ENCODE data around the gene GNE. TPM values are rescaled to one million over a fixed set of nuclear protein-coding genes. Genes with fewer than 3 reads are reported as not detected.

GNE gene
- total and polyA plus RNA-seq, 2 experiments from 2014 or later, result 2.2 to 15.7 TPM

GRCh38 chr9:36268007-36268427 lies 9.8 kb upstream of the GNE start:
- ATAC-seq, result no peak
- H3K4me1 Mint-ChIP-seq, result no peaks in the 10 kb centered on the region
- H3K4me3 Mint-ChIP-seq, result no peak overlapping the region
- TF ChIP-seq NANOG (IDR thresholded peaks at IDR 0.05; ENCODE audit: borderline replicate concordance) (no peak), EZH2 (IDR thresholded peaks at IDR 0.05; ENCODE audit: low read depth, unreplicated experiment) (no peak), EZH2phosphoT487 (IDR thresholded peaks at IDR 0.05; ENCODE audit: unreplicated experiment) (no peak), ZNF462 (CRISPR knock-in tag; IDR thresholded peaks at IDR 0.05) (no peak), STAT1 (IDR thresholded peaks at IDR 0.05; ENCODE audit: unreplicated experiment) (no peak), JUNB (IDR thresholded peaks at IDR 0.05; ENCODE audit: unreplicated experiment) (no peak), POLR2AphosphoS5 (IDR thresholded peaks at IDR 0.05; ENCODE audit: low read depth) (no peak), CTCF (conservative IDR thresholded peaks at IDR 0.05; ENCODE audit: low read depth in 2 of 2) (no peak), CREB1 (CRISPR knock-in tag; IDR thresholded peaks at IDR 0.05; ENCODE audit: low read depth) (no peak), ZNF331 (CRISPR knock-in tag; IDR thresholded peaks at IDR 0.05; ENCODE audit: low read depth) (no peak), ZNF114 (CRISPR knock-in tag; IDR thresholded peaks at IDR 0.05) (no peak), REST (IDR thresholded peaks at IDR 0.05; ENCODE audit: unreplicated experiment) (no peak)
- TF ChIP-seq, protein P1, sequence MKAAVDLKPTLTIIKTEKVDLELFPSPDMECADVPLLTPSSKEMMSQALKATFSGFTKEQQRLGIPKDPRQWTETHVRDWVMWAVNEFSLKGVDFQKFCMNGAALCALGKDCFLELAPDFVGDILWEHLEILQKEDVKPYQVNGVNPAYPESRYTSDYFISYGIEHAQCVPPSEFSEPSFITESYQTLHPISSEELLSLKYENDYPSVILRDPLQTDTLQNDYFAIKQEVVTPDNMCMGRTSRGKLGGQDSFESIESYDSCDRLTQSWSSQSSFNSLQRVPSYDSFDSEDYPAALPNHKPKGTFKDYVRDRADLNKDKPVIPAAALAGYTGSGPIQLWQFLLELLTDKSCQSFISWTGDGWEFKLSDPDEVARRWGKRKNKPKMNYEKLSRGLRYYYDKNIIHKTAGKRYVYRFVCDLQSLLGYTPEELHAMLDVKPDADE (IDR thresholded peaks at IDR 0.05), result no peak
- no peak for DNase-seq (ENCODE audit: low spot score)
- no peak overlapping the region for H3K4me2 ChIP-seq
- peaks cover 1% of the 10 kb centered on the region for H3K27me3 Mint-ChIP-seq (ENCODE audit: insufficient read depth, low read depth, poor library complexity)
- no peak overlapping the region for H2AFZ ChIP-seq
- H3K79me2 ChIP-seq (replicated peaks; ENCODE audit: insufficient read depth), result no peaks in the 10 kb centered on the region
- H3K4me1 ChIP-seq (ENCODE audit: insufficient read depth), result no peaks in the 10 kb centered on the region
- no peaks in the 10 kb centered on the region for H3F3A ChIP-seq (replicated peaks; ENCODE audit: low read depth)
- H3K27me3 ChIP-seq (ENCODE audit: insufficient read depth), result no peaks in the 10 kb centered on the region
- H3K36me3 Mint-ChIP-seq (ENCODE audit: low read depth), result no peaks in the 10 kb centered on the region
- no peaks in the 10 kb centered on the region; the same call in 1 of the 3 replicates for H3K9me3 Mint-ChIP-seq
- H3K27ac Mint-ChIP-seq, result no peak overlapping the region
- H3K36me3 ChIP-seq (ENCODE audit: insufficient read depth), result no peaks in the 10 kb centered on the region
- H4K20me1 ChIP-seq (replicated peaks; ENCODE audit: insufficient read depth), result no peaks in the 10 kb centered on the region
- H3K4me3 ChIP-seq, result no peak overlapping the region
- H3K27ac ChIP-seq (ENCODE audit: low read depth), result no peak overlapping the region
- H3K9me2 ChIP-seq (ENCODE audit: insufficient read depth), result no peaks in the 10 kb centered on the region

All from GM23338 (cell line).